ENCODE data around the gene CLIC3.

Gene CLIC3

GRCh38 chr9:137018761-137019559 is 22.6 kb upstream of the CLIC3 start:
- FAIRE-seq: no peak

GRCh38 chr9:137017791-137018497 is 21.6 kb upstream of the CLIC3 start:
- FAIRE-seq: no peak

More at GRCh38 chr9:137018761-137019559, 22.6 kb upstream of the CLIC3 start:
- no peak for DNase-seq (ENCODE audit: low spot score)

DNA sequence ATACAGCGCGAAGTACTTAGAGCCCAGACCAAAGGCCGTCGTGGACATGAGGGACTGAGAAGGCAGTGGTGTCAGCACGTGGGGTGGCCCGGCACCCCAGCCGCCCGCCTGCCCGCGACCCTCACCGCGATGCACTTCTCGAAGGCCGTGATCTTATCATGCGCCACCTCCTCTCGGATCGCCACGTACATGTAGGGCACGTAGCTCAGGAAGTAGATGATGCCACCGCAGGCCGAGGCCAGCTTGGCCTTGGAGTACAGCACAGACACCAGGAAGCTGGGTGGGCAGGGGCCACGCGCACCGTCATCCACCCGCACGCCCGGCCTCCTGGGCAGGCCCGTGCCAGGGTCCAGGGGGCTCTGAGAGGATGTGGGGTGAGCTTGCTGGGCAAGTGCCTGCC is 20.7 kb upstream of the CLIC3 start:
- FAIRE-seq (no peak), DNase-seq (ENCODE audit: low spot score) (no peak)

More at GRCh38 chr9:137017791-137018497, 21.6 kb upstream of the CLIC3 start:
- DNase-seq (ENCODE audit: low spot score): no peak

- DNase-seq (ENCODE audit: low spot score) (no peak), FAIRE-seq (no peak)
Observed at GRCh38 chr9:137016436-137016835, 20.1 kb upstream of the CLIC3 start.

DNA sequence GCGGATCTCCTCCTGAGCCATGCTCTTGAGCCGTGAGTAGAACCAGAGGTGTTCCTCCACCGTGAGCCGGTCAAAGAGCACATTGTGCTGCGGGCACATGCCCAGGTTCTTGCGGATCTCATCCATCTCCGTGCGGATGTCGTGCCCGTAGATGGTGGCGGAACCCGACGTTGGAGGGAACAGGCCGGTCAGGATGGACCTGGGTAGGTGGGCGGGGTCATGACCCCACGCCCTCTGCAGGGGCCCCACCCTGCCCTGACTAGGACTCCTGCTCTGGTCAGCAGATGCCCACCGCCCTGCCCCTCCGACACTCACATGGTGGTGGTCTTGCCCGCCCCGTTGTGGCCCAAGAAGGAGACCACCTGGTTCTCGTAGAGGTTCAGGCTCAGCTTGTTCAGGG is 19.6 kb upstream of the CLIC3 start:
- DNase-seq (ENCODE audit: low spot score): no peak
- FAIRE-seq: no peak

GRCh38 chr9:137015540-137015930 is 19.2 kb upstream of the CLIC3 start:
- no peak for FAIRE-seq
- no peak for DNase-seq (ENCODE audit: low spot score)

DNA sequence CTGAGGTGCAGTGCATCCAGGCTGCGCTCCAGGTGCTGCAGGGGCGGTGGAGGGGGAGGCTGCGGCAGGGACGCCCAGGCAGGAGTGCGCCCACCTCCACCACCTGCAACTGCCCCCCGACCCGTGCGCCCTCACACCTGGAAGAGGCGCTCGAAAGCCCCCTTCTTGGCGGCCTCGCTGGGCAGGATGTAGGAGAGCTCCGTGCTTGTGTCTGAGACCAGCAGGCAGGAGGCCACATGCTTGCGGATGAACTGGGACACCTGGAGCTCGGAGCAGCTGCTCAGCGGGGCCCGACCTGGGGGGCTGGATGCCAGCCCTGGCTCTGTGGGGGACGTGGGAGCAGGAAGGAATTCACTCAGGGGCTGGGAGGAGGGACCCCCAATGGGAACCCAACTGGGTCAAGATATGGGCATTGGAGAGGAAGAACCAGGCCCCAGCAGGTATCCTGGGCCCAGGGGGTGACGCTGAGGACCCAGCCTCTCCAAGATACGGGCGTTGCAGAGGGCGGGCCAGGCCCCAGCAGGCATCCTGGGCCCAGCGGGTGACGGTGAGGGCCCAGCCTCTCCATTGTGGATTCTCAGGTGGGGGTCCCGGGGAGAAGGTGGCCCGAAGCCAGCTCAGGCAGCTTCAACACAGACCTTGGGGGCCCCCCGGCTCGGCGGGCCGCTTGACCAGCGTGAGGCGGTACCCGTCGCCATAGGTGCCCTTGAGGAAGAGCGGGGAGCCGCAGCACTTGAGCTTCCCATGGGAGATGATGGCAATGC is 18.6 kb upstream of the CLIC3 start:
- FAIRE-seq (no peak), DNase-seq (ENCODE audit: low spot score) (no peak)

- no peak for FAIRE-seq
- no peak for DNase-seq (ENCODE audit: low spot score)
Observed at GRCh38 chr9:137014166-137014565, 17.8 kb upstream of the CLIC3 start.

DNA sequence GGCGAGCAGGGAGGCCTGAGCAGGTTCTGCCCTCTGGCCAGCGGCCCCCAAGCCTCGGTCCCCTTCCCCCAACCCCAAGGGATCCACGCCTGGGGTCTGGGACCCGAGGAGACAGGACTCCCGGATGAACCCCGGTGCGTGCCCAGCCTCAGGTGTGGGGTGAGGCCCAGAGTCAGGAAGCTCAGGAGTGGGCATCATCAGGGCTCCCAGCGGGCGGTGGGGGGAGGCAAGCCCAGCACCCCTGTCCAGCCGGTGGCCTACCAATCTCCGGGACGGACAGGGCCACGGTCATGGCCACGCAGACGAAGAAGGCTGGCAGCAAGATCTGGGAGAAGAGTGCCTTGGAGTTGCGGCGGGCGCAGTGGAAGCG is 17.2 kb upstream of the CLIC3 start:
- DNase-seq (ENCODE audit: low spot score) (no peak), FAIRE-seq (no peak)

DNA sequence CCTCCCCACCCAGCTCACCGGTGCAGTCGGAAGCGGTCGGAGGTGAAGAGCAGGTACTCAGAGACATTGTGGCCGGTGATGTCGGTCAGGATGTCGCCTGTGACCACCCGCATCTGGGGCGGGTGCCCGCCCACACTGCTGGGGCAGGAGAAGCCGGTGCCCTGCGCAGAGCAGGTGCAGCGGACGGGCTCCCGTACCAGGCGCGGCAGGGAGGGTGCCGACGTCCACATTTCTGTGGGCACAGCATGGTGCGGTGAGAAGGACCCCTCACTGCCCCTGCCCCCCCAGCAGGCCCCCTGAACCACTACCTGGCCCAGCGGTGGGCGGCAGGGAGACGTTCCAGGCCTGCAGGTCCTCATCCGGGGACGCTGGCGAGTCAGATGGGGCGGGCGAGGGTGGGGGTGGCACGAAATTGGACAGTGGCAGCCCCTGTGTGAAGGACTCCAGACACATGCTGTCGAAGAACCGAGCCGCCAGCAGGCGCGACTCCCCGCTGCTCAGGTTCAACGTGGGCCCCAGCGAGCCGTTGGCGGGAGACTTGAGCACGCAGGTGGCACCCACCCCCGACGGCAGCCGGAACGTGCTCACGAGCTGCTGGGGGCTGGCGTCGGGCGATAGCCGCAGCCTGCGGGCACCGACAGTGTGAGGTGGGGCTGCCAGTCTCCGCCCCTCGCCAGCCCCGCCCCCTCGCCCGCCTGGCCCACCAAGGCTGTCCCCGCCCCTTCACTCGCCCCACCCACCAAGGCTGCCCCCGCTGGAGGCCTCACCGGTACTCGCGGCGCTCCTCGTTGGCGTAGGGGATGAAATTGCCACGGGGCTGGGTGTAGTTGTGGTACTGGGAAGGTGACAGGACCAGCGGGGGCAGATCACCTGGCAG is 16.6 kb upstream of the CLIC3 start:
- DNase-seq (ENCODE audit: low spot score): no peak
- FAIRE-seq: no peak

GRCh38 chr9:137011907-137012675 is 15.7 kb upstream of the CLIC3 start:
- FAIRE-seq: no peak

GRCh38 chr9:137011156-137011555 is 14.8 kb upstream of the CLIC3 start:
- FAIRE-seq: no peak

More at GRCh38 chr9:137011907-137012675, 15.7 kb upstream of the CLIC3 start:
- DNase-seq (ENCODE audit: low spot score): no peak

GRCh38 chr9:137009938-137010732 is 13.8 kb upstream of the CLIC3 start:
- no peak for FAIRE-seq
- DNase-seq (ENCODE audit: low spot score): no peak

More at GRCh38 chr9:137011156-137011555, 14.8 kb upstream of the CLIC3 start:
- DNase-seq (ENCODE audit: low spot score): no peak

- DNase-seq (ENCODE audit: low spot score) (no peak), FAIRE-seq (no peak)
Observed at GRCh38 chr9:137009217-137009616, 12.8 kb upstream of the CLIC3 start.

DNA sequence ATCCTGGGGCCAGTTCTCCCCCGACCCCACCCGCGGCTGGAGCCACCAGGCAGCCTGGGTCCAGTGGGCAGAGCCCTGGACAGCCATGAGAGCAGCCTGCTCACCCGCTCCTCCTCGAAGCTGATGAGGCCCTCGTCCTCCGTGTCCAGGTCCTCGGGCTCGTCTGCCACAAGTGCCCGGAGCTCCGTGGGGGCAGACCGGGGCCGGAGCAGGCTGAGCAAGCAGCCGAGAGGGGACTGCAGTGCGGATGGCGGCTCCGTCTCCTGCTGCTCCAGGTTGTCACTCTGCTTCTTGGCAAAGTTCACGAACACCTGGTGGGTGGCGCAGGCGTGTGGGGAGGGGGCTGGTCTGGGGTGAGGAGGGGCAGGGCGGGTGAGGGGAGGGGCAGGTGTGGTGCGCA is 11.9 kb upstream of the CLIC3 start:
- DNase-seq (ENCODE audit: low spot score) (no peak), FAIRE-seq (no peak)

DNA sequence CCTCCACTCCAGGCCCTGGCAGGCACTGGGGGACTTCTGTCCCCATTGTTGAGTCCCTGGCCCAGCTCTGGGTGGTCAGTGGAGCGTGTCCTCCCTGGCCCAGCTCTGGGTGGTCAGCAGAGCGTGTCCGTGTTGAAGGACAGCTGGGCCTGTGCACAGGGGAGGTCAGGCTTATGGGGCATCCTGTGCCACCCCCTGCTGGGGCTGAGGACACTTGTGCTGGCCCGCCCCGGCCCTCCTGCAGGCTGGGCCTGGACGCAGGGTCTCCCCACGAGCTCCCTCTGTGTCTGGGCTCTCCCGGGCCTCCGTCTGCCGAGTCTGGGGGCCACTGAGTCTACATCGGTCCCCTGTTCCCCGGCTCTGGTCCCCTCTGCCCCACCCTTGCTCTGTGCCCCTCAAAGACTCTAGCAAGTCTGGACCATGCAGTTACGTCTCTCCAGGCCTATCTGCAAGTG is 11.5 kb upstream of the CLIC3 start:
- DNase-seq (ENCODE audit: low spot score) (no peak), FAIRE-seq (no peak)

- DNase-seq (ENCODE audit: low spot score): no peak
- FAIRE-seq: no peak
Observed at GRCh38 chr9:137007108-137007815, 10.9 kb upstream of the CLIC3 start.

- FAIRE-seq (no peak), DNase-seq (ENCODE audit: low spot score) (no peak)
Observed at GRCh38 chr9:137006116-137007003, 10.0 kb upstream of the CLIC3 start.

All from RCC 7860 (cell line).